Measurements from ENCODE around the gene ENO4. TPM values are rescaled to one million over a fixed set of nuclear protein-coding genes. Genes with fewer than 3 reads are reported as not detected.

ENO4 gene
- total RNA-seq, 1 experiment from 2014 or later, result not detected

- Histone ChIP-seq H3K9me3 (peaks cover 10% of the 10 kb centered on the region; the same call in 1 of the 2 replicates), H3K36me3 (ENCODE audit: control insufficient read depth, insufficient read depth, low read length) (no peaks in the 10 kb centered on the region), H3K4me3 (ENCODE audit: low read depth, low read length) (no peak overlapping the region), H3K4me1 (no peaks in the 10 kb centered on the region; the same call in 1 of the 2 replicates), H3K27me3 (replicated peaks; ENCODE audit: control insufficient read depth, insufficient read depth, low read length) (no peaks in the 10 kb centered on the region)
- DNase-seq, result no peak
- Mint-ChIP-seq H3K27me3 (ENCODE audit: insufficient read depth, unreplicated experiment) (no peaks in the 10 kb centered on the region), H3K9me3 (ENCODE audit: unreplicated experiment) (peaks cover 14% of the 10 kb centered on the region), H3K4me1 (ENCODE audit: low read depth, unreplicated experiment) (peaks cover 2% of the 10 kb centered on the region), H3K36me3 (ENCODE audit: insufficient read depth, unreplicated experiment) (no peaks in the 10 kb centered on the region), H3K4me3 (ENCODE audit: unreplicated experiment) (no peak overlapping the region), H3K27ac (ENCODE audit: unreplicated experiment) (no peak overlapping the region)
- ChIA-PET POLR2A (no interaction called here), CTCF (no interaction called here)
- intact Hi-C loops (cut with micrococcal nuclease; ENCODE audit: unreplicated experiment), result no loop called here
- TF ChIP-seq CTCF (IDR thresholded peaks at IDR 0.05; ENCODE audit: insufficient read depth in 1 of 2, low read depth in 1 of 2, low read length in 1 of 2, severe bottlenecking in 1 of 2, unreplicated experiment in 1 of 2), result no peak
- BruUV-seq (replicated peaks), result no TSS peak
Measured at GRCh38 chr10:116857156-116857555, 7.9 kb downstream of the ENO4 start.

GRCh38 chr10:116861796-116862195, 12.5 kb downstream of the ENO4 start:
- no peaks in the 10 kb centered on the region for H3K27me3 Mint-ChIP-seq (ENCODE audit: insufficient read depth, unreplicated experiment)
- POLR2A ChIA-PET, result no interaction called here
- no peaks in the 10 kb centered on the region for H3K36me3 Mint-ChIP-seq (ENCODE audit: insufficient read depth, unreplicated experiment)
- no peaks in the 10 kb centered on the region for H3K4me1 Mint-ChIP-seq (ENCODE audit: low read depth, unreplicated experiment)
- DNase-seq, result no peak
- H3K36me3 ChIP-seq (ENCODE audit: control insufficient read depth, insufficient read depth, low read length), result no peaks in the 10 kb centered on the region
- intact Hi-C loops (cut with micrococcal nuclease; ENCODE audit: unreplicated experiment), result no loop called here
- H3K9me3 Mint-ChIP-seq (ENCODE audit: unreplicated experiment), result peaks cover 14% of the 10 kb centered on the region
- BruUV-seq (replicated peaks), result no TSS peak
- CTCF ChIA-PET, result no interaction called here
- no peaks in the 10 kb centered on the region; the same call in 1 of the 2 replicates for H3K4me1 ChIP-seq
- H3K27ac Mint-ChIP-seq (ENCODE audit: unreplicated experiment), result no peak overlapping the region
- peaks cover 13% of the 10 kb centered on the region; the same call in 1 of the 2 replicates for H3K9me3 ChIP-seq
- H3K4me3 ChIP-seq (ENCODE audit: low read depth, low read length), result no peak overlapping the region
- no peak for TF ChIP-seq CTCF (IDR thresholded peaks at IDR 0.05; ENCODE audit: insufficient read depth in 1 of 2, low read depth in 1 of 2, low read length in 1 of 2, severe bottlenecking in 1 of 2, unreplicated experiment in 1 of 2)
- H3K4me3 Mint-ChIP-seq (ENCODE audit: unreplicated experiment), result no peak overlapping the region
- H3K27me3 ChIP-seq (replicated peaks; ENCODE audit: control insufficient read depth, insufficient read depth, low read length), result no peaks in the 10 kb centered on the region

- DNase-seq, result no peak
- H3K27ac Mint-ChIP-seq (ENCODE audit: unreplicated experiment), result no peak overlapping the region
- ChIA-PET CTCF (no interaction called here), POLR2A (no interaction called here)
- Histone ChIP-seq H3K9me3 (0 out of 2 replicates have a peak, but pooled peaks cover 3% of the 10 kb centered on the region), H3K4me1 (no peaks in the 10 kb centered on the region; the same call in 1 of the 2 replicates), H3K4me3 (ENCODE audit: low read depth, low read length) (no peak overlapping the region), H3K36me3 (ENCODE audit: control insufficient read depth, insufficient read depth, low read length) (no peaks in the 10 kb centered on the region), H3K27me3 (replicated peaks; ENCODE audit: control insufficient read depth, insufficient read depth, low read length) (no peaks in the 10 kb centered on the region)
- H3K27me3 Mint-ChIP-seq (ENCODE audit: insufficient read depth, unreplicated experiment), result no peaks in the 10 kb centered on the region
- intact Hi-C loops (cut with micrococcal nuclease; ENCODE audit: unreplicated experiment), result no loop called here
- H3K4me1 Mint-ChIP-seq (ENCODE audit: low read depth, unreplicated experiment), result no peaks in the 10 kb centered on the region
- no peak overlapping the region for H3K4me3 Mint-ChIP-seq (ENCODE audit: unreplicated experiment)
- no TSS peak for BruUV-seq (replicated peaks)
- no peaks in the 10 kb centered on the region for H3K36me3 Mint-ChIP-seq (ENCODE audit: insufficient read depth, unreplicated experiment)
- H3K9me3 Mint-ChIP-seq (ENCODE audit: unreplicated experiment), result no peaks in the 10 kb centered on the region
- TF ChIP-seq CTCF (IDR thresholded peaks at IDR 0.05; ENCODE audit: insufficient read depth in 1 of 2, low read depth in 1 of 2, low read length in 1 of 2, severe bottlenecking in 1 of 2, unreplicated experiment in 1 of 2), result no peak
Measured at GRCh38 chr10:116864436-116864835, 15.1 kb downstream of the ENO4 start.
